ENCODE measurements around the gene CABP2.

Gene CABP2

GRCh38 chr11:67502328-67502979 lies 20.8 kb downstream of the CABP2 start:
- peaks cover 45% of the 10 kb centered on the region for H3K79me2 ChIP-seq (ENCODE audit: insufficient read depth, low read length)
- no peak overlapping the region for H3K4me2 ChIP-seq (ENCODE audit: insufficient read depth, low read length)
- H3K4me3 ChIP-seq (ENCODE audit: low read depth in 1 of 2, low read length in 2 of 2): no peak overlapping the region
- H3K27ac ChIP-seq (ENCODE audit: low read length): no peak overlapping the region
- ATAC-seq (ENCODE audit: insufficient read depth, low read depth) (no peak), DNase-seq (no peak)
- H3K9me3 ChIP-seq (ENCODE audit: insufficient read depth, low read length, severe bottlenecking): no peaks in the 10 kb centered on the region
- no peaks in the 10 kb centered on the region for H3K27me3 ChIP-seq (ENCODE audit: insufficient read depth, low read length, poor library complexity)
- TF ChIP-seq CTCF (IDR thresholded peaks at IDR 0.05; ENCODE audit: borderline replicate concordance, extremely low read depth, low read length, poor library complexity, severe bottlenecking): no peak
- no peak for TF ChIP-seq EZH2 (IDR thresholded peaks at IDR 0.05; ENCODE audit: borderline replicate concordance, low read depth, low read length, severe bottlenecking)
- H2AFZ ChIP-seq (ENCODE audit: low read depth, low read length): no peak overlapping the region
- no peak overlapping the region for H3K9ac ChIP-seq (ENCODE audit: low read depth, low read length)
- H4K20me1 ChIP-seq (ENCODE audit: insufficient read depth, low read length): peaks cover 36% of the 10 kb centered on the region
- peaks cover 66% of the 10 kb centered on the region for H3K36me3 ChIP-seq (ENCODE audit: insufficient read depth, low read length)
- peaks cover 35% of the 10 kb centered on the region for H3K4me1 ChIP-seq (ENCODE audit: insufficient read depth, low read length)

- H3K4me1 ChIP-seq (ENCODE audit: insufficient read depth, low read length): peaks cover 29% of the 10 kb centered on the region
- H3K4me3 ChIP-seq (ENCODE audit: low read depth in 1 of 2, low read length in 2 of 2): no peak overlapping the region
- TF ChIP-seq CTCF (IDR thresholded peaks at IDR 0.05; ENCODE audit: borderline replicate concordance, extremely low read depth, low read length, poor library complexity, severe bottlenecking): no peak
- no peak for TF ChIP-seq EZH2 (IDR thresholded peaks at IDR 0.05; ENCODE audit: borderline replicate concordance, low read depth, low read length, severe bottlenecking)
- peaks cover 39% of the 10 kb centered on the region for H3K79me2 ChIP-seq (ENCODE audit: insufficient read depth, low read length)
- H3K4me2 ChIP-seq (ENCODE audit: insufficient read depth, low read length): no peak overlapping the region
- H3K27ac ChIP-seq (ENCODE audit: low read length): no peak overlapping the region
- H3K27me3 ChIP-seq (ENCODE audit: insufficient read depth, low read length, poor library complexity): no peaks in the 10 kb centered on the region
- H3K9me3 ChIP-seq (ENCODE audit: insufficient read depth, low read length, severe bottlenecking): no peaks in the 10 kb centered on the region
- peaks cover 66% of the 10 kb centered on the region for H3K36me3 ChIP-seq (ENCODE audit: insufficient read depth, low read length)
- H2AFZ ChIP-seq (ENCODE audit: low read depth, low read length): no peak overlapping the region
- no peak for ATAC-seq (ENCODE audit: insufficient read depth, low read depth)
- DNase-seq: no peak
- H4K20me1 ChIP-seq (ENCODE audit: insufficient read depth, low read length): peaks cover 32% of the 10 kb centered on the region
- H3K9ac ChIP-seq (ENCODE audit: low read depth, low read length): no peak overlapping the region
These were observed 21.4 kb downstream of the CABP2 start for GRCh38 chr11:67501854-67502253.

- H3K79me2 ChIP-seq (ENCODE audit: insufficient read depth, low read length): peaks cover 34% of the 10 kb centered on the region
- TF ChIP-seq CTCF (IDR thresholded peaks at IDR 0.05; ENCODE audit: borderline replicate concordance, extremely low read depth, low read length, poor library complexity, severe bottlenecking) (no peak), EZH2 (IDR thresholded peaks at IDR 0.05; ENCODE audit: borderline replicate concordance, low read depth, low read length, severe bottlenecking) (no peak)
- H4K20me1 ChIP-seq (ENCODE audit: insufficient read depth, low read length): peaks cover 27% of the 10 kb centered on the region
- no peak for DNase-seq
- no peak overlapping the region for H3K4me3 ChIP-seq (ENCODE audit: low read depth in 1 of 2, low read length in 2 of 2)
- peaks cover 22% of the 10 kb centered on the region for H3K4me1 ChIP-seq (ENCODE audit: insufficient read depth, low read length)
- no peak overlapping the region for H2AFZ ChIP-seq (ENCODE audit: low read depth, low read length)
- no peaks in the 10 kb centered on the region for H3K9me3 ChIP-seq (ENCODE audit: insufficient read depth, low read length, severe bottlenecking)
- no peaks in the 10 kb centered on the region for H3K27me3 ChIP-seq (ENCODE audit: insufficient read depth, low read length, poor library complexity)
- ATAC-seq (ENCODE audit: insufficient read depth, low read depth): no peak
- no peak overlapping the region for H3K9ac ChIP-seq (ENCODE audit: low read depth, low read length)
- H3K36me3 ChIP-seq (ENCODE audit: insufficient read depth, low read length): peaks cover 66% of the 10 kb centered on the region
- H3K4me2 ChIP-seq (ENCODE audit: insufficient read depth, low read length): no peak overlapping the region
- no peak overlapping the region for H3K27ac ChIP-seq (ENCODE audit: low read length)
These were observed 22.2 kb downstream of the CABP2 start for GRCh38 chr11:67500831-67501715.

Data from DND-41 (cell line).